ENCODE results near the gene ING3.

ING3 gene

GRCh38 chr7:121020989-121021969, 70.7 kb downstream of the ING3 start:
- TF ChIP-seq, protein P1, sequence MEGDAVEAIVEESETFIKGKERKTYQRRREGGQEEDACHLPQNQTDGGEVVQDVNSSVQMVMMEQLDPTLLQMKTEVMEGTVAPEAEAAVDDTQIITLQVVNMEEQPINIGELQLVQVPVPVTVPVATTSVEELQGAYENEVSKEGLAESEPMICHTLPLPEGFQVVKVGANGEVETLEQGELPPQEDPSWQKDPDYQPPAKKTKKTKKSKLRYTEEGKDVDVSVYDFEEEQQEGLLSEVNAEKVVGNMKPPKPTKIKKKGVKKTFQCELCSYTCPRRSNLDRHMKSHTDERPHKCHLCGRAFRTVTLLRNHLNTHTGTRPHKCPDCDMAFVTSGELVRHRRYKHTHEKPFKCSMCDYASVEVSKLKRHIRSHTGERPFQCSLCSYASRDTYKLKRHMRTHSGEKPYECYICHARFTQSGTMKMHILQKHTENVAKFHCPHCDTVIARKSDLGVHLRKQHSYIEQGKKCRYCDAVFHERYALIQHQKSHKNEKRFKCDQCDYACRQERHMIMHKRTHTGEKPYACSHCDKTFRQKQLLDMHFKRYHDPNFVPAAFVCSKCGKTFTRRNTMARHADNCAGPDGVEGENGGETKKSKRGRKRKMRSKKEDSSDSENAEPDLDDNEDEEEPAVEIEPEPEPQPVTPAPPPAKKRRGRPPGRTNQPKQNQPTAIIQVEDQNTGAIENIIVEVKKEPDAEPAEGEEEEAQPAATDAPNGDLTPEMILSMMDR (IDR thresholded peaks at IDR 0.05; ENCODE audit: insufficient read depth, low read length, missing control alignments): no peak
- ChIA-PET POLR2A (no interaction called here), CTCF (interaction anchor here (1.0 kb wide), 1 partner anchor 35 kb away, joined by 4 read pairs; no protein-coding TSS in a partner anchor)
- no peak for DNase-seq (ENCODE audit: low read depth, low spot score)
- no peak overlapping the region for H3K4me3 ChIP-seq (ENCODE audit: low read depth, low read length)

DNA sequence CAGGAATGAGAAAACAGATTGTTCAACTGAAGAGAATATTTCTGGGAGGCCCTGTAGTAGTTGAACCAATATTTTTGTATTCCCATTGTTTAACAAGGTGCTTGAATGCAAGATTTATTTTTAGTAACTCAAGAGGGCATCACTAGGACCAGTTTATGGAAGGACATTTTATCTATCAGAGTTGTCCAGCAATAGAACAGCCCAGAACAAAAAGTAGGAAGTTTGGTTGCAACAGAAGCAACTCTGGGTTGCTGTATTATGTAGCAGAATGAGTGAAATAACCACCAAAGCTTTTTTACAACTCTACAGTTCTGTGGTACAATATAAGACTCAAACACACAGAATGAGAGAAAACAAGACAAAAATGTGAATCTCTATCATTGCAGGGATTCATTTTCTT, 72.6 kb downstream of the ING3 start:
- H3K4me3 ChIP-seq (ENCODE audit: low read depth, low read length): no peak overlapping the region
- TF ChIP-seq, protein P1 (IDR thresholded peaks at IDR 0.05; ENCODE audit: insufficient read depth, low read length, missing control alignments): no peak
- POLR2A ChIA-PET: no interaction called here
- no peak for DNase-seq (ENCODE audit: low read depth, low spot score)
- CTCF ChIA-PET: no interaction called here

DNA sequence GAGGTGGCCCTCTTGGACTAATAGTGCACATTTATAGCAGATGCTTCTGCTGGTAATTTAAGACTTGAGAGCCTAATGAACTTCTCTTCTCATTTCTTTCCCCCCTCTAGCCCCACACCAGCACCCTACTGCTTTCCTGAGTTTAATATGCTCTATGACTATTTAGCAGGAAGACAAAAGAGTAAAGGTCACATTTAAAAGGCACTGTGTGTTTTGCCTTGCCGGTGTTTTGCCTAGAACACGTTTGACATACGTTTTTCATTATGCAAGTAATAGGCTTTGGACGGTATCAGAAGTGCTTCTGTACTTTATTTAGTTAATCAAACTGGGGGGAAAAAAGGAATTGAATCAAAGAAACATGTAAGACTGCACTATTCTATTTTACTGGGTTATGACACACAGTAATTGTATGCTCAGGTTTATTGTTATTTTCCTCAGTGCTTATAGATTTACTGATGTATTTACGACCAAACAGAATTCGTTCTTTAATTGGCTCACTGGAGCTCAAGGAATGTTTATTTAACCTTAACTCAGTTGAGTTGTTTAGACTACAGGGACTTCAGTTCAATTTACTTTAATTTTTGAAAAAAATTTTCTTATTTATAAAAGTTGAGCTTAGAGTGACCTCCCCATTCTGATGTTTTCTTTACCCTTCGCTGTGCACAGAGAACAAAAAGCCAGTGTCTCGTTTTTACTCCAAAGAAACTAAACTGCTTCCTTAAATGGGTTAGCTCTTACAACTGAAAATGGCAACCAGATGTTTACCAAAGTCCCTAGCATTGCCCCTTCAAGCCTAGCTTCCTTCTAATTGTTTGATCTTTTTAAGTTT, 73.3 kb downstream of the ING3 start:
- ChIA-PET POLR2A (no interaction called here), CTCF (interaction anchor here (0.8 to 2.7 kb wide), 4 partner anchors 11 to 57 kb away, joined by 3 to 10 read pairs (median 5); partner anchors contain the start of gene CPED1)
- DNase-seq (ENCODE audit: low read depth, low spot score): no peak
- no peak overlapping the region for H3K4me3 ChIP-seq (ENCODE audit: low read depth, low read length)
- TF ChIP-seq, protein P1 (IDR thresholded peaks at IDR 0.05; ENCODE audit: insufficient read depth, low read length, missing control alignments): no peak

GRCh38 chr7:121024611-121025010, 74.0 kb downstream of the ING3 start:
- DNase-seq (ENCODE audit: low read depth, low spot score): no peak
- TF ChIP-seq, protein P1 (IDR thresholded peaks at IDR 0.05; ENCODE audit: insufficient read depth, low read length, missing control alignments): no peak
- no peak overlapping the region for H3K4me3 ChIP-seq (ENCODE audit: low read depth, low read length)
- ChIA-PET POLR2A (no interaction called here), CTCF (interaction anchor here (0.7 to 2.7 kb wide), 5 partner anchors 11 to 56 kb away, joined by 3 to 10 read pairs (median 5); partner anchors contain the start of gene CPED1)

DNA sequence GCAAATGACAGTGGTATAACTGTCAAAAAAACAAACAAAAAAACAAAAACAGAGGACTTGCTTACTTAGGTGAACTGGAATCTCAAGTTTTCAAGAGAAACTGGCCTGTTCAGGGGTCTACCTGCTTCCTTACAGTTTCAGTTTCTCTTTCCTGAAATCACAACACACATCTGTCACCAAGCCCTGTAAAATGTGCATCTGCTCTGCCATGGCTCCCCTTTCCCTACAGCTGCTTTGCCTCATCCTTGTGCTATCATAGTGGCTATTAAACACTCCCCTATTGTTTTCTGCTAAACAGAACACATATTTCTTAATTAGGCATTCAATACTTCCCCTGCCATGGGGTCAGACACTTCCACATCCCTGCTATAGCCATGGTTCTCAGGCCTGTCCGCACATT, 75.6 kb downstream of the ING3 start:
- ChIA-PET CTCF (interaction anchor here (2.0 to 2.7 kb wide), 2 partner anchors 38 to 39 kb away, joined by 10 read pairs; partner anchors contain the start of gene CPED1), POLR2A (no interaction called here)
- no peak for DNase-seq (ENCODE audit: low read depth, low spot score)
- TF ChIP-seq, protein P1 (IDR thresholded peaks at IDR 0.05; ENCODE audit: insufficient read depth, low read length, missing control alignments): no peak
- no peak overlapping the region for H3K4me3 ChIP-seq (ENCODE audit: low read depth, low read length)
